CD14-positive monocyte (primary cell): ENCODE data around the gene GNB3. TPM values are rescaled to one million over a fixed set of nuclear protein-coding genes. Genes with fewer than 3 reads are reported as not detected.

ENCODE experiments used
- DNase-seq, 3 donors: peaks; one replicate each; pipeline ENCODE4 v3.0.0-alpha.2; 2011 to 2022
- H2AFZ ChIP-seq: 2 replicates; pipeline ENCODE4 v1.6.0; 2012; ENCODE audit warnings: mild to moderate bottlenecking, low read depth, low read length, inconsistent platforms; ENCODE audit not compliant: insufficient read depth, poor library complexity, severe bottlenecking
- H3K27ac ChIP-seq, 2 donors: 1 replicate in 1 of 2; 2 replicates in 1 of 2; pipeline ENCODE4 v1.5.1; 2012 to 2013; ENCODE audit warnings: low read length in 2 of 2, control low read depth in 1 of 2, inconsistent platforms in 1 of 2, low read depth in 1 of 2, mild to moderate bottlenecking in 1 of 2
- H3K27me3 ChIP-seq, 2 donors: one replicate each; pipeline versions ENCODE4 v1.6.0 to v1.6.1; 2011 to 2013; ENCODE audit warnings: low read length in 2 of 2; ENCODE audit not compliant: control insufficient read depth in 2 of 2, insufficient read depth in 2 of 2
- H3K36me3 ChIP-seq, 2 donors: replicated peaks in 1 of 2; 1 replicate in 1 of 2; 2 replicates in 1 of 2; pipeline versions ENCODE4 v1.5.1 to v1.6.1; 2012 to 2013; ENCODE audit warnings: low read length in 2 of 2, control low read depth in 1 of 2, inconsistent platforms in 1 of 2, mild to moderate bottlenecking in 1 of 2; ENCODE audit not compliant: insufficient read depth in 2 of 2, control insufficient read depth in 1 of 2
- H3K4me1 ChIP-seq, 2 donors: 1 replicate in 1 of 2; 2 replicates in 1 of 2; pipeline versions ENCODE4 v1.5.1 to v1.6.1; 2012 to 2013; ENCODE audit warnings: low read length in 2 of 2, control low read depth in 1 of 2, inconsistent platforms in 1 of 2, mild to moderate bottlenecking in 1 of 2, moderate library complexity in 1 of 2; ENCODE audit not compliant: insufficient read depth in 2 of 2, control insufficient read depth in 1 of 2
- H3K4me2 ChIP-seq: replicated peaks from 2 replicates; pipeline ENCODE3; 2012; ENCODE audit warnings: low read length, moderate library complexity, mild to moderate bottlenecking; ENCODE audit not compliant: poor library complexity, severe bottlenecking; ENCODE audit errors: extremely low read depth
- H3K4me3 ChIP-seq, 3 experiments: fragments of 200-600 bp in 1 of 3; sonication (generic) in 1 of 3; replicated peaks in 1 of 3; 1 replicate in 2 of 3; 2 replicates in 1 of 3; pipeline ENCODE4 v1.5.1; 2011 to 2013; ENCODE audit warnings: low read length in 3 of 3, mild to moderate bottlenecking in 3 of 3, control low read depth in 2 of 3, low read depth in 2 of 3, inconsistent platforms in 1 of 3, moderate library complexity in 1 of 3
- H3K79me2 ChIP-seq: 2 replicates; pipeline ENCODE4 v1.6.0; 2012; ENCODE audit warnings: mild to moderate bottlenecking, control low read depth, inconsistent platforms, low read length, moderate library complexity; ENCODE audit not compliant: insufficient read depth
- H3K9ac ChIP-seq: 2 replicates; pipeline ENCODE4 v1.6.0; 2017; ENCODE audit warnings: low read length, mild to moderate bottlenecking; ENCODE audit not compliant: insufficient read depth, poor library complexity, severe bottlenecking
- H3K9me3 ChIP-seq, 2 donors: replicated peaks in 1 of 2; 1 replicate in 1 of 2; 2 replicates in 1 of 2; pipeline versions ENCODE4 v1.5.1 to v1.6.1; 2012 to 2013; ENCODE audit warnings: low read length in 2 of 2, control low read depth in 1 of 2; ENCODE audit not compliant: control insufficient read depth in 1 of 2, insufficient read depth in 1 of 2
- H4K20me1 ChIP-seq: 2 replicates; pipeline ENCODE4 v1.6.0; 2012; ENCODE audit warnings: mild to moderate bottlenecking, low read length, control low read depth, moderate library complexity; ENCODE audit not compliant: insufficient read depth
- H3K27ac Mint-ChIP-seq, 7 donors: one replicate each; pipeline ENCODE4 v1.8.0; 2020; ENCODE audit warnings: mild to moderate bottlenecking in 7 of 7, mixed read lengths in 7 of 7, moderate library complexity in 6 of 7, inconsistent platforms in 2 of 7
- H3K27me3 Mint-ChIP-seq, 3 donors: one replicate each; pipeline ENCODE4 v1.8.0; 2021 to 2022; ENCODE audit warnings: low read depth in 3 of 3, mild to moderate bottlenecking in 3 of 3, mixed read lengths in 3 of 3, moderate library complexity in 3 of 3, inconsistent platforms in 1 of 3
- H3K36me3 Mint-ChIP-seq, 2 donors: one replicate each; pipeline ENCODE4 v1.8.0; 2020; ENCODE audit warnings: mixed read lengths in 2 of 2, inconsistent platforms in 1 of 2, mild to moderate bottlenecking in 1 of 2
- H3K4me1 Mint-ChIP-seq: one replicate; pipeline ENCODE4 v1.8.0; 2020; ENCODE audit warnings: mild to moderate bottlenecking, mixed read lengths
- H3K4me3 Mint-ChIP-seq, 2 donors: one replicate each; pipeline ENCODE4 v1.8.0; 2020; ENCODE audit warnings: mild to moderate bottlenecking in 2 of 2, mixed read lengths in 2 of 2, moderate library complexity in 1 of 2
- H3K9me3 Mint-ChIP-seq, 7 donors: one replicate each; pipeline ENCODE4 v1.8.0; 2020 to 2022; ENCODE audit warnings: mixed read lengths in 7 of 7, mild to moderate bottlenecking in 6 of 7, moderate library complexity in 6 of 7, inconsistent platforms in 2 of 7
- CTCF ChIP-seq: fragments of 200-600 bp; IDR thresholded peaks from one replicate; pipeline ENCODE4 v1.8.0; 2022; ENCODE audit warnings: antibody characterized with exemption, mild to moderate bottlenecking
- WGBS: methylation state at CpG from one replicate; pipeline ENCODE4 v1.1.5; 2013; ENCODE audit warnings: missing lambda C conversion rate; ENCODE audit not compliant: insufficient coverage; 5-methylcytosine and 5-hydroxymethylcytosine counted together
- intact Hi-C, 2 donors: fragments of 100-400 bp; cut with micrococcal nuclease; formaldehyde crosslinking; loops; one replicate each; pipeline versions ENCODE4 v1.15.0 to v1.15.1; 2023
- polyA plus RNA-seq, 3 donors: library from polyadenylated mRNA; depleted of rRNA in 1 of 3; unstranded in 2 of 3; stranded (reverse) in 1 of 3; fragments of 300-500 nt in 2 of 3; fragments of >200 nt in 1 of 3; fragmentation: Illumina TruSeq in 2 of 3; gene quantifications; 1 replicate in 2 of 3; 2 replicates in 1 of 3; pipeline ENCODE4 v1.2.3, GENCODE V29; 2012 to 2021

The GNB3 gene
- polyA plus RNA-seq, 3 donors, result 0.31 TPM; not detected in 2

- DNase-seq, result peak in 1 of 3 donors; percentile 3
- intact Hi-C loops, result no loop called here
- no peak overlapping the region for H3K4me3 ChIP-seq
- H3K9me3 ChIP-seq, result no peaks in the 10 kb centered on the region
- peaks cover 0 to 2% (median 0%) of the 10 kb centered on the region in 7 donors for H3K9me3 Mint-ChIP-seq
- peaks cover 23 to 34% of the 10 kb centered on the region in 2 donors for H3K4me1 ChIP-seq
- peaks cover 5% of the 10 kb centered on the region for H3K79me2 ChIP-seq
- H4K20me1 ChIP-seq, result peaks cover 58% of the 10 kb centered on the region
- TF ChIP-seq CTCF, result no peak
- peaks cover 60 to 66% of the 10 kb centered on the region in 2 donors for H3K36me3 Mint-ChIP-seq
- H3K9ac ChIP-seq, result no peak overlapping the region
- no peak overlapping the region for H3K27ac ChIP-seq
- H3K27me3 Mint-ChIP-seq, result peaks cover 2 to 3% (median 3%) of the 10 kb centered on the region in 3 donors
- peaks cover 60 to 66% of the 10 kb centered on the region in 2 donors for H3K36me3 ChIP-seq
- no peak overlapping the region for H3K4me2 ChIP-seq
- H3K27me3 ChIP-seq, result peaks cover 0 to 6% of the 10 kb centered on the region in 2 donors
- peaks cover 33% of the 10 kb centered on the region for H3K4me1 Mint-ChIP-seq
- H3K27ac Mint-ChIP-seq, result no peak overlapping the region
- H3K4me3 Mint-ChIP-seq, result no peak overlapping the region
- H2AFZ ChIP-seq, result no peak overlapping the region
- 86% methylated on average over 17 of the region's 20 CpGs for WGBS
Observed at GRCh38 chr12:6817662-6818157, 23.0 kb upstream of the GNB3 start.

- WGBS, result 93% methylated on average over 6 of the region's 10 CpGs
- Histone ChIP-seq H2AFZ (no peak overlapping the region), H3K27me3 (peaks cover 0 to 6% of the 10 kb centered on the region in 2 donors), H3K9ac (no peak overlapping the region), H4K20me1 (peaks cover 58% of the 10 kb centered on the region), H3K9me3 (no peaks in the 10 kb centered on the region), H3K79me2 (peaks cover 5% of the 10 kb centered on the region), H3K36me3 (peaks cover 60 to 66% of the 10 kb centered on the region in 2 donors), H3K4me1 (peaks cover 20 to 35% of the 10 kb centered on the region in 2 donors), H3K27ac (no peak overlapping the region), H3K4me3 (no peak overlapping the region), H3K4me2 (no peak overlapping the region)
- H3K27me3 Mint-ChIP-seq, result peaks cover 3 to 9% (median 5%) of the 10 kb centered on the region in 3 donors
- H3K27ac Mint-ChIP-seq, result no peak overlapping the region
- H3K4me1 Mint-ChIP-seq, result peaks cover 35% of the 10 kb centered on the region
- intact Hi-C loops, result no loop called here
- peaks cover 0 to 2% (median 0%) of the 10 kb centered on the region in 7 donors for H3K9me3 Mint-ChIP-seq
- H3K4me3 Mint-ChIP-seq, result no peak overlapping the region
- DNase-seq, result no peak
- peaks cover 60 to 66% of the 10 kb centered on the region in 2 donors for H3K36me3 Mint-ChIP-seq
- no peak for TF ChIP-seq CTCF
Observed at GRCh38 chr12:6818222-6818621, 22.5 kb upstream of the GNB3 start.
